Measurements from ENCODE around the gene COX7B. TPM values are rescaled to one million over a fixed set of nuclear protein-coding genes. Genes with fewer than 3 reads are reported as not detected.

The COX7B gene, protein sequence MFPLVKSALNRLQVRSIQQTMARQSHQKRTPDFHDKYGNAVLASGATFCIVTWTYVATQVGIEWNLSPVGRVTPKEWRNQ
- 247 and 282 TPM in 2 replicates for total RNA-seq

DNA sequence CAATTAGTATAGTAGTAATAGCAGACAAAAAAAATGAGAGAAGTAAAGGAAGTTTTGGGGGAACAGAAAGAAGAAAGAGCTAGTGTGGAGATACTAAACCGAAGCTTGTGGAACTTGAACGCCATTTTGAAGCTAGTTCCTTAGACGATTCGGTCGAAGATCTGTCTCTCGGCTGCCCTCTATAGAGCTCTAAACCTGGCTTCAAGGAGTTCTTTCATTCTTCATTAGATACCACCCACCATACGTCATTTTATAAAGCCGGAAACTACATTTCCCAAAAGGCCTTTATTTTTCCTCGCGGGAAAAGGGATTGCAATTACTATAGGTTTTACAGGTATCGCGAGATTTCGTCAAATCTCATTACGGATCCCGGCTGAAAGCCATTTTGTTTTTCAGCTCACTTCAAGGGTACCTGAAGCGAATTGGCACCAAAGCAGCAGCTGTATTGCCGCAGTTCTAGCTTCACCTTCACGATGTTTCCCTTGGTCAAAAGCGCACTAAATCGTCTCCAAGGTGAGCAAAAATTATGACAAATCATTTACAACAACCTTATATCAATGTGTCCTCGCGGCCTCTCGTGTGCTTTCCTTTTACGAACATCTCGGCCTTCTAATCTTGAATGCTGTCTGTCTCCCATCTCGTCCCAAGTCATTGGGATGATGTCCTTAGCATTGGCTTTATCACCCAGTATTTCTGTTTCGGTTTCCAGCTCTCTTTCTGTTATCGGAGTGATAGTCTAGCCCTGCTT is at the start of gene COX7B:
Gene COX7B, plus strand, starts transcription at position 388 of the 748 bp plus-strand sequence. Its CDS starts 86 bp downstream, at position 474.

DNA sequence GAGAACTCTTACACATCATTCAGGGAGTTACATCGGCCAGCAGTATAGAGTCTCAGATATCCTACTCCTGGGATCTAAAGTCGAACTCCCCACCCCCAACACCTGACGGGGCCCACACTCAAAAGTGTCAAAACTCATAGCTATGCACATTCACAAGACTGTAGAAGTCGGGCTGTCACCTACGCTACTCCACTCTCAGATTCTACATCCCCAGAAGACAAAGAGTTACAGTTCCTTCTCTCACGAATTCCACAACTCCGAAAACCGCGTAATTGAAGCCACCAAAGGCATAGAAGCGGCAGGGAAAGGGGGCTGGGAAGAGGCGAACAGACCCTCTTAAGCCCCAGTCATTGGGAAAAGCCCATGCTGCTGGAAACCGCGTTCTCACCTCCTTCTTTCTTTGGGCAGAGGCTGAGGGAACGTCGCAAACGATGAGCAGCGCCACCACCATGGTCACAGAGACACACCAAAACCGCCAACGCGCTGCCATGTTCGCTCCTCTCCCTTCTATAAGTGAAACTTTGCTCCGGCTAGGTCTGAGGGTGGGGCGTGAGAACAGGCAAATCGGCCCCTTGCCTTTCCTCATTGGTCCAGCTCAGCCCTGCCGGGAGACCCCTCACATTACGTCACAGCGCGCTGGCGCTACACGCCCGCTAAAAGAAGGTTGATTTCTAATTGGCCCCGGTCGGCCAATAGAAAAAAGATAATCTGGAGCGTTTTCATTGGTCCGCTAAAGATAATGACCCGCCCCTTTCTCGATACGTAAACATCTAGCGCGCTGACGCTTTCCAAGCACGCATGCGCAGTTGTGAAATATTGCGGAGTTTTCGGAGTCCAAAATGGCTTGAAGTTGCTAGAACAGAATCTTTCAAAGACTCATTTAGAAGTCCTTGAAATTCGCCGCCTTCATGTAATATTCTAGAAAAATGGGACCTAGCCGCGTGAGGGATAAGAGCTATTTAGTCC is 4.1 kb upstream of the COX7B start, which contains the start of gene MAGT1:
Gene MAGT1, minus strand, starts transcription at position 515 of the 966 bp plus-strand sequence. Its CDS starts 25 bp downstream, at position 490.

DNA sequence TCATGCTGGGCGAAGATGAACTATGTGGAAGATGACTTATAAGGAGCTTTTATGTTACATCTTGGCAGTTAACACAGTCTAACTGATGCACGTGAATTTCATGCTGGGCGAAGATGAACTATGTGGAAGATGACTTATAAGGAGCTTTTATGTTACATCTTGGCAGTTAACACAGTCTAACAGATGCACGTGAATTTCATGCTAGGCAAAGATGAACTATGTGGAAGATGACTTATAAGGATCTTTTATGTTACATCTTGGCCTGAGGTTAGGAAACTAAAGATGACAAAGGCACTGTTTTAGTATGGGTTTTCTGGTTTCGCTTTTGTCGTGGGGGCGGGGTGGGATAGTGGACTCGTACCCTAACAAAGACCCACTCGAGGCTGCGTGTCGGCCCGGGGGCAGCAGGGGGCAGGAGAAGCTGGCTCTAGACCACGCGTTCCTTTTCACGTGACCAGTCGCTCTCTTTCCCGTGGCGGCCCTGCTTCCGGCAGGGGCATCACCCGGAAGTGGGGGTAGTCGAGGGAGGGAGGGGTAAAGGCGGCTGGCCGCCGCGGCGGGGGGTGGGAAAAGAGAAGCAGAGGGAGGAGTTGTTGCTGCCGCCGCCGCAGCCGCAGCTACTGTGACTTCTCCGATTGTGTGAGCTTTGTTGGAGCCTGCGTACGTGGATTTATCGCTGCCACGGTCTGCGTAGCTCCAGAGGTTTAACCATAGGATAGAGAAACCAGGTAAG is 11.0 kb downstream of the COX7B start, which contains the start of gene ATP7A:
Gene ATP7A, plus strand, starts transcription at position 586 of the 733 bp plus-strand sequence. CDS start 60,949 bp downstream, outside the sequence.

Small RNAs within 50 kb of the gene (small RNA-seq; reads per million reads assigned to genes)
- not detected for gene RN7SL460P

Other genes with a start within 250 kb of the COX7B start
- gene ATRX, start 113.3 kb upstream of the COX7B start, total RNA-seq, result 73.8 and 83.9 TPM in 2 replicates
- gene MAGT1, start 4.0 kb upstream of the COX7B start, total RNA-seq, result 83.3 and 118 TPM in 2 replicates
- 15.4 and 16.3 TPM in 2 replicates for gene ATP7A, start 11.2 kb downstream of the COX7B start, total RNA-seq
- gene PGAM4, start 70.2 kb downstream of the COX7B start, total RNA-seq, result not detected in 2 replicates
- gene PGK1, start 204.8 kb downstream of the COX7B start, total RNA-seq, result 256 and 374 TPM in 2 replicates
- gene TAF9B, start 240.2 kb downstream of the COX7B start, total RNA-seq, result 23.2 and 28.1 TPM in 2 replicates

Data from vein endothelial cell (primary cell).